Astrocyte (in vitro differentiated cells and primary cell): ENCODE results near the gene TRIM26.

ENCODE experiments used
- CTCF ChIP-seq: IDR thresholded peaks from 2 replicates; pipeline ENCODE4 v1.5.1; 2011; ENCODE audit warnings: low read depth, mild to moderate bottlenecking, inconsistent platforms, low read length, moderate library complexity; ENCODE audit not compliant: insufficient read depth
- EZH2 ChIP-seq: IDR thresholded peaks from 2 replicates; pipeline ENCODE4 v1.6.1; 2012; ENCODE audit warnings: mild to moderate bottlenecking, low read length, inconsistent platforms; ENCODE audit not compliant: insufficient read depth

- TF ChIP-seq CTCF (no peak), EZH2 (no peak)
Measured at GRCh38 chr6:30147096-30147495, 66.1 kb downstream of the TRIM26 start.
